Gastrocnemius medialis (tissue), 4 donors: ENCODE data around the gene PRDX1. TPM values are rescaled to one million over a fixed set of nuclear protein-coding genes. Genes with fewer than 3 reads are reported as not detected.

ENCODE experiments used
- ATAC-seq, 2 donors: fragments of 150-250 bp; one replicate each; pipeline ENCODE4 v1.9.1; 2016
- DNase-seq, 2 donors: peaks; one replicate each; pipeline ENCODE4 v3.0.0-alpha.2; 2019
- H3K27ac ChIP-seq, 4 donors: fragments of 200-600 bp; sonication (generic); 1 replicate in 1 of 4; 2 replicates in 3 of 4; pipeline ENCODE4 v1.5.1; 2016 to 2018; ENCODE audit warnings: mild to moderate bottlenecking in 2 of 4, moderate library complexity in 1 of 4
- H3K27me3 ChIP-seq, 3 donors: fragments of 200-600 bp; sonication (generic) in 2 of 3; 1 replicate in 1 of 3; 2 replicates in 2 of 3; pipeline versions ENCODE4 v1.5.1 to v1.6.0; 2016 to 2019; ENCODE audit warnings: mild to moderate bottlenecking in 1 of 3, moderate library complexity in 1 of 3
- H3K36me3 ChIP-seq, 2 donors: fragments of 200-600 bp; sonication (generic) in 1 of 2; one replicate each; pipeline ENCODE4 v1.5.1; 2017 to 2018
- H3K4me1 ChIP-seq, 2 donors: fragments of 200-600 bp; sonication (generic) in 1 of 2; one replicate each; pipeline ENCODE4 v1.5.1; 2016 to 2017; ENCODE audit warnings: mild to moderate bottlenecking in 2 of 2
- H3K4me3 ChIP-seq, 4 donors: fragments of 200-600 bp; sonication (generic) in 3 of 4; 1 replicate in 1 of 4; 2 replicates in 3 of 4; pipeline ENCODE4 v1.5.1; 2016 to 2019; ENCODE audit warnings: mild to moderate bottlenecking in 2 of 4
- H3K9me3 ChIP-seq, 3 donors: fragments of 200-600 bp; sonication (generic) in 2 of 3; 1 replicate in 1 of 3; 2 replicates in 2 of 3; pipeline ENCODE4 v1.5.1; 2016 to 2019
- CTCF ChIP-seq, 5 experiments: fragments of 450-650 bp in 3 of 5; fragments of 200-600 bp in 2 of 5; sonication (generic) in 2 of 5; IDR thresholded peaks in 4 of 5; conservative IDR thresholded peaks in 1 of 5; 1 replicate in 4 of 5; 2 replicates in 1 of 5; pipeline ENCODE4 v1.5.1; 2016 to 2019; ENCODE audit warnings: antibody characterized with exemption in 5 of 5, mild to moderate bottlenecking in 3 of 5, moderate library complexity in 3 of 5
- POLR2A ChIP-seq, 2 donors: fragments of 450-650 bp; IDR thresholded peaks; one replicate each; pipeline ENCODE4 v1.6.1; 2017; ENCODE audit warnings: antibody characterized with exemption in 2 of 2, mild to moderate bottlenecking in 2 of 2, moderate library complexity in 2 of 2
- in situ Hi-C, 4 donors: fragments of 200-750 bp; cut with MboI; loops; one replicate each; pipeline versions ENCODE4 v1.15.0 to v1.8.0; 2017; ENCODE audit warnings: low sequenced_read_pairs in 4 of 4
- intact Hi-C: fragments of 100-400 bp; cut with DNase I; formaldehyde crosslinking; loops from one replicate; pipeline ENCODE4 v1.15.1; 2023; ENCODE audit warnings: low total_unique reads
- total RNA-seq, 4 donors: library from RNA; depleted of rRNA; stranded (reverse); fragments of >200 nt; gene quantifications; one replicate each; pipeline versions ENCODE4 v1.1.0 to v1.2.3, GENCODE V29; 2016

The PRDX1 gene
- total RNA-seq, 4 donors from 2014 or later = 406 to 554 (median 482) TPM

DNA sequence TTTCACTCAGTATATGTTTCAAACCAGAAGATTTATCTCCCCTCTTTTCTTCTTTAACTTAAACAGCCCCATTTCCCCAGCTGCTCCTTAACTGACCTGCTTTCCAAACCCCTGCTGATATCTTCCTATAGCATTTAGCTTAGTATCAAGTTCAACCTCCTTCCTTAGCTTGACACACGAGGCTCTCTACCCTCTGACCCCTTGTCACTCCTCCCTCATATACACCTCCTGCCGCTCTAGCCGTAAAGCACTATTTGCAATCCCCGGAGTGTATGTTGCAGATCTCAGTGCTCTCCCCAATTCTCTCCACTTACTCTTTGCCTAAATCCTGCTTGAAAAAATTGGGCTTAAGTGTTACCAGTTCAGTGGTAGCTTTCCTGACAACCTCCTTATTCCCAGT, 15.2 kb upstream of the PRDX1 start:
- no peak for ATAC-seq
- in situ Hi-C loops = no loop called here
- no peaks in the 10 kb centered on the region for H3K27me3 ChIP-seq

DNA sequence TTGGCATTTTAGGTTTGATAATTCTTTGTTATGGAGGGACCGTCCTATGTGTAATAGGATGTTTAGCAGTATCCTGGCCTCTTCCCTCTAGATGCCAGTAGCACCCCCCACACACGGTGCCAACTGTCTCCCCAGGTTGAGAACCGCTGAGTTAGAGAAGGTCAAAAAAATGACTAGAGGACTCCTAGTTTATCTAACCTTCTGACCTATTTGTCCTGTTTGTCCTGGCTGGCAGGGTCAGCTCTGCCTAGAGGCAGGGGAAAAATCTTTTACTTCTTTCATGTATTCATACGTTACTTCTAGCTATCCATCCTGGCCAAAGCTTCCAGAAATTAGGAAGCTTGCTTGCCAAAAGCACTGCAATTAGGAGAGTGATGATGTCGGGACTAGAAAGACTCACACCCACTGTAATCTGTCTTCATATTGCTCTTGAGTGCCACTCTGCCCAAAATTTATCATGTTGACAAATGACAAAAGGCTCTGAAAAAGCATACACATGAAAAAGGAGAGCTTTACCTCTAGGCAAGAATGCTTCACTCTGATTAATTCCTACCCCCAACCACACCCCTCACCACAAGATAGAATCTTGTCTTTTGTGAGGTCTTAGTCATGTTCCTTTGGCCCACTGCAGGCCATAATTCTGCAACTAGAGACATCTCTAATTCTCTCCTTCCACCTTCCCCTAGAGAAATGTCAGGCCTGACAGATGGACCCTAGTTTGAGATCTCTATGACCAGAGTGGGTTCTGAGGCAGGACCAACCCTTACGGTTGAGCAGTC, 14.5 kb upstream of the PRDX1 start:
- DNase-seq (no peak), ATAC-seq (no peak)
- in situ Hi-C loops = no loop called here
- Histone ChIP-seq H3K27ac (no peak overlapping the region), H3K36me3 (no peaks in the 10 kb centered on the region), H3K4me1 (no peaks in the 10 kb centered on the region), H3K9me3 (no peaks in the 10 kb centered on the region), H3K27me3 (no peaks in the 10 kb centered on the region), H3K4me3 (no peak overlapping the region)
- intact Hi-C loops = no loop called here
- TF ChIP-seq POLR2A (IDR thresholded peaks at IDR 0.05) (no peak), CTCF (IDR thresholded peaks at IDR 0.05 in 4 of 5, conservative IDR thresholded peaks at IDR 0.05 in 1 of 5) (no peak)

More for the DNA sequence above, 15.2 kb upstream of the PRDX1 start:
- no peaks in the 10 kb centered on the region for H3K36me3 ChIP-seq
- TF ChIP-seq POLR2A (IDR thresholded peaks at IDR 0.05) = no peak
- no peak for TF ChIP-seq CTCF (IDR thresholded peaks at IDR 0.05 in 4 of 5, conservative IDR thresholded peaks at IDR 0.05 in 1 of 5)
- H3K4me1 ChIP-seq = no peaks in the 10 kb centered on the region
- no peaks in the 10 kb centered on the region for H3K9me3 ChIP-seq
- intact Hi-C loops = no loop called here
- no peak for DNase-seq
- H3K4me3 ChIP-seq = no peak overlapping the region
- no peak overlapping the region for H3K27ac ChIP-seq

DNA sequence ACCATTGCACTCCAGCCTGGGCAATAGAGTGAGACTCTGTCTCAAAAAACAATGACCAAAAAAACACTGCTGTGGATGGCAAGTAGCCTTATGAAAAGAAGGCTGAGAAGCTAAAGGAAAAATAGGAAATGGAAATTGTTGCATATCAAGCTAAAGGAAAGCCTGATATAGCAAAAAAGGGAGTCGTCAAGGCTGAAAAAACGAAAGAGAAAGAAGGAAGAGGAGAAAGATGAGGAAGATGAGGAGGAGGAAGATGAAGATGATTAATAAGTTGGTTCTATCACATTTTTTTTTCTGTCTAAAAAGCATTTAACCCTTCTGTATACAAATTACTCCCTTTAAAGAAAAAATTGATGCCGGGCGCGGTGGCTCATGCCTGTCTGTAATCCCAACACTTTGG, 10.2 kb upstream of the PRDX1 start:
- Histone ChIP-seq H3K36me3 (no peaks in the 10 kb centered on the region), H3K4me3 (no peak overlapping the region), H3K4me1 (no peaks in the 10 kb centered on the region), H3K27ac (no peak overlapping the region), H3K27me3 (no peaks in the 10 kb centered on the region), H3K9me3 (no peaks in the 10 kb centered on the region)
- ATAC-seq (no peak), DNase-seq (no peak)
- TF ChIP-seq CTCF (IDR thresholded peaks at IDR 0.05 in 4 of 5, conservative IDR thresholded peaks at IDR 0.05 in 1 of 5) (no peak), POLR2A (IDR thresholded peaks at IDR 0.05) (no peak)
- intact Hi-C loops (no loop called here), in situ Hi-C loops (no loop called here)

GRCh38 chr1:45530632-45531135, 9.0 kb upstream of the PRDX1 start:
- intact Hi-C loops = no loop called here
- no peaks in the 10 kb centered on the region for H3K36me3 ChIP-seq

More at GRCh38 chr1:45530632-45531135, 9.0 kb upstream of the PRDX1 start:
- Histone ChIP-seq H3K9me3 (no peaks in the 10 kb centered on the region), H3K27ac (no peak overlapping the region), H3K27me3 (no peaks in the 10 kb centered on the region), H3K4me1 (no peaks in the 10 kb centered on the region), H3K4me3 (no peak overlapping the region)
- no peak for TF ChIP-seq POLR2A (IDR thresholded peaks at IDR 0.05)
- TF ChIP-seq CTCF (IDR thresholded peaks at IDR 0.05 in 4 of 5, conservative IDR thresholded peaks at IDR 0.05 in 1 of 5) = no peak
- no peak for DNase-seq
- no peak for ATAC-seq
- in situ Hi-C loops = no loop called here
